HG03159 (cell line): ENCODE results near the gene DLG2.
A peak's percentile ranks its signal among the peaks of the same experiment; 100 is the strongest.
"Not testable (repeated sequence)": the region's sequence is repeated elsewhere in the genome, so short reads cannot be mapped to it uniquely, and the experiment has no call there.

ENCODE experiments used
- ATAC-seq: cut with Tn5 transposase; IDR thresholded peaks from one replicate; pipeline ENCODE4 v1.9.1; 2021; ENCODE audit warnings: mild to moderate bottlenecking, moderate library complexity; ENCODE audit not compliant: unreplicated experiment

Gene DLG2

DNA sequence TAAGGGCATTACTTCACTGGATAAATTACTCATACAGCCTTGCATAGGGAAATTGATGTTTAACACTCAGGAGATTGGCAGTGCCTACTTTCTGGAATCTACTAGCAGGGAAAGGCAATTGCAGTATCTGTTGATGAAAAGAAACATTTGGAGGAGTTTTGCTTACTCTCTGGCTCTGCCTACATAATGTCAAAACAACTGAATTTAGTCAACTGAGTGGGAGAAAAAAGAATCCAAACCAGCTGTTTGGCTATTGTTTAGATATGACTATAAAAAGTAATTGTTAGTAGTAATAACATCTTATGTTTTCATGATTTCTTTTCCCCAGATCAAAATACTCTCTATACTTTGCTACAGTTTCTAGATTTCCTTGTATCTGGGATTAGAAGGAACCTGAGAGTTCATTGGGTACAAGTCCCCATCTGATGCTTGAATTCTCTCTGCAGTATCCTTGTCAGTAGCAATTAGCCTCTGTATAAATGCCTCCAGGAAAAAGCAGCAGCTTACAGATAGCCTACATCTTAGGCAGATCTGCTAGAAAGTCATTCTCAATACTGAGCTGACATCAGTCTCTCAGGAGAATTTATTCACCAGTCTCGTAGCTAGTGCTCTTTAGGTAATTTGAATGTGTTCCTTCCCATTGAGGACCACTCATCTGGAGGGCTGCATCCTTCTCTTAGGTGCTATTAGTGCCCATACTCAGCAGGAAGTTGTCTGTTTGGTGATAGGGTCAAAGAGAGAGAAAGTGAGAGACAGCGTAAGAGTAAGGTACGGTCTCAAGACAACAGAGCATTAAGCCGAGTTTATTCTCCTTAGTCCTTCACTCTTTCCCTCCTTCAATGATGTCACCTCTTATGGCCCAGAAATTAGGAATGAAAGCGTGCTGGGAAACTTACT, 2155.1 kb downstream of the DLG2 start:
- no peak for ATAC-seq

DNA sequence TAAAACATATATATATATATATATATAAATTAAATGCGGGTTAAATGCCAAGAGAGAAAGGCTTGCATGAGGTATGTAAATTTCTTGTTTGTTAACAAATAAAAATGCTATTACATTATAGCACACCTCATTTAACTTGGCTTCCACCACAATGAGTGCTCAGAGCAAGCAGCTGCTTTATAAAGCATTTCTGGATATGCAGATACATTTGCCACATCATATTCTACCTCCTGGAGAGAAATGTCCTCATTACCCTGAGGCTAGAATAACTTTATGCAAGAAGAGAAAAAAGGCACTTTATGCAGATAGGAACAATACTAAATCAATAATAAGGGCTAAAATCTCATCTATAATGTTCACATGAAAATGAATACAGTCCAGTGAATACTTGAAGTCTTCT, 2159.3 kb downstream of the DLG2 start:
- ATAC-seq, result no peak

DNA sequence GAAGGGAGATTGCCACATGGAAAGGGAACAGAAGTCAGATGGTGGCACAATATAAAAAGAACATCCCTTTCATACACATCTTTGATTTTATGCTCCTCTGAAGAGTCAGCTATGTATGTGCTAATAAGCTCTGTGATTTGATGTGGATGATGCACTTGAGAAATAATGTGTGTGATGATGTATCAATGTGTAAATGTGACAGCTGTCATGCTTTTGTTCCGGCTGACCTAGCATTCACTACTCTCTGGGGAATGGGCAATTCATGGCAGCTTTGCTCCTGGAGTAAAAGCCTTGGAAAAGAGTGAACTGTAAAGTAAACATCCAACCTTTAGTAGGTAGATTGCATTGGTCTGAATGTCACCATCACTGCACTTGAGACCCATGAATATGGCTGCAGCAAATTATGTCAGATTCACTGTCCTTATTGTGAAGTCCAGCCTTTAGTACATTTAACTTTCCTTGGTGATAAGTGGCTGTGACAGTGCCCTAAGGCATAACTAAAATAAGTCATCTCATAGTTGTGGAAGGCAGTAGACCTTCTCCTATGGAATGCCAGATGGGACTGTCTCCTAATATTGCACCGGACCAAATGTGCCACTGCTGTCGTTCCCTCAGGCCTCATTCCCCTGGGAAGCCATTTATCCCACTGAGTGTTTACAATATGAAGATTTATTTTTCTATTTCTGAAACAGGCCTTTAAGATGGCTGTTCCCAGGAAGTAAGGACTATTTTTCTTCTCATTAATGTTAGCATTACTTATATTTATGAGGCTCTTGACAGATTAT, 2162.8 kb downstream of the DLG2 start:
- ATAC-seq, result no peak

DNA sequence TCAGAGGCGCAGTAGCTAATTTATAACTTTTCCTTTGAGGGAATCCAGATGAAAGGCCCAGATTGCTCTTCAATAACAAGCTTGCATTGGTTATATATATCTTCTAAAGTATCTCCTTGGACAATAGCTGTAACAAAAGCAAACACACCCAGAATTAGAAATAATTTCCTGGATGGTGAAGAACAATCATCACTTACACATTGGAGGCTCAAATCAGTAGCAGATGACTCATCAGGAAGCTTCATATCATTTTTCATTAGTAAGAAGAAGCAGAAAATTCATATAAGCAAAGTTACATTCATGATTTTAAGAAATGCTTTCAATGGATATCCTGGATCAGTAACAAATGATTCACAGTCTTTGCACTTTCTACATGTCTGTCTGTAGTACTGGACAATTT, 2167.3 kb downstream of the DLG2 start:
- no peak for ATAC-seq

DNA sequence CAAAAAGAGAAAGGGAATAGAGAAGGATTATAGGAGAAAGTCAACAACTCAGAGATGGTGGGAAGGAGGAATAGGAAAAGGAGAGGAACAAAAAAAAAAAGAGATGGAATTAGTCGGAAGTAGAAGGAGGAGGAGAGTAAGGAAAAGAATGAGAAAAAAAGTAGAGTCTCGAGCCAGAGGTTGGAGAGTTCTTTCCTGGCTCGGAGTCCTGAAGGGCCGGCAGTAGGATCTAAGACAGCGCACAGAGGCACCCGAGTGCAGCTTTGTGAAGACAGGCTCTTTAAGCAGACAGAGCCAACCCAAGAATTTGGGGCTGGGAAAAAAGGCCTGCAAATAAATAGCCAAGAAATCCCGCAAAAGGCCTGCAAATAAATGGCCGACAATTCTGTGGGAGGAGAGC, 2170.6 kb downstream of the DLG2 start:
- no peak for ATAC-seq

DNA sequence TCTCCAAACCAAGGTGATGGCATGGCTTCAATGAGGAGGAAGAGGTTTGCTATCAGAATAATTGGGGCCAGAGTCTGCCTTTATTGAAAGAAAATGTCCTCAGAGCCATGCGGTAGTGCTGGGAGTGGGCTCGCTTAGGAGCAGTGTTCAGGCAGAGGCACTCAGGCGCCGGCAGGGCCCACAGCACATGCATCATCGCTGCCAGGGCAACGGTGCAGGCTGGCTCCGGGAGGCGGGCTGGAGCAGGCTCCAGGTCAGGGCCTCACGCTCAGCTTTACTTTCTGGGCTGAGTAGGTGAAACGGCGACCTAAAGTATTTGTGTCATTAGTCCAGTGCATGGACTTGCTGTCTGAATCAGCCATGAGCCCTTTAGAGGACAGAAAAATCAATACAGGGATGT, 2171.1 kb downstream of the DLG2 start:
- ATAC-seq, result no peak

DNA sequence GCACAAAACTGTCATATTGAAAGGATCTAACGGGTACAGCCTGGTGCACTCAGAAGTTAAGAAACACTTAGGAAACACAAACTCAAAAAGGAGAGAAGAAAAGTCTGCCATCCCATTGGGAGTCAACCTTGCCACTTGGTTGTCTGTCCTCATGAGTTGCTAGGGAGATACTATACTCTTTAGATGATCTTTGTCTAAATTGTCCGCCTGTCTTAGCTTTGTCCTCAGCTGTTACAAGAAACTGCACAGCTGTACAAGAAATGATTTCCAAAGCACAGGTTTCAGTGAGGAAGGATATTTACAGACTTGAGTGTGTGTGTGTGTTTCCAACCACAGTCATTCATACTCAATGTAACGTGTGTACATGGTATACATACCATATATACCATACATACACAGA, 2171.8 kb downstream of the DLG2 start:
- no peak for ATAC-seq

DNA sequence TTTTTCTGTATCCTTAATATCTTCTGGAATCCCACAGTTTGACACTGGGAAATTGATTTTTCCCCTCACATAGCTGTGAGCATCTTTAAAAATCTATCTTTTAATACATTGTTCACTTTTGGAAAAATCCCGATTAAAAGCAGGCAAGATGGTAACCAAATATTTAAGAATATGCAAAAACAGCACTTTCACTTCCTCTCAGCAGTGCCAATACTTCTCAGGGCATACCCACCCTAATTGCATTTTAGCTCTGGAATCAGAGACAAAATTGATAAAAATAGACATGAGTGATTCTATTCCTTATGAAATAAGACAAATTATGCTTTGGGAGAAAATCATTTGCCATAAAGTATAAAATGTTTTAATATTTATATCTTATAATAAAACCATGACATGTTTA, 2172.5 kb downstream of the DLG2 start:
- no peak for ATAC-seq

DNA sequence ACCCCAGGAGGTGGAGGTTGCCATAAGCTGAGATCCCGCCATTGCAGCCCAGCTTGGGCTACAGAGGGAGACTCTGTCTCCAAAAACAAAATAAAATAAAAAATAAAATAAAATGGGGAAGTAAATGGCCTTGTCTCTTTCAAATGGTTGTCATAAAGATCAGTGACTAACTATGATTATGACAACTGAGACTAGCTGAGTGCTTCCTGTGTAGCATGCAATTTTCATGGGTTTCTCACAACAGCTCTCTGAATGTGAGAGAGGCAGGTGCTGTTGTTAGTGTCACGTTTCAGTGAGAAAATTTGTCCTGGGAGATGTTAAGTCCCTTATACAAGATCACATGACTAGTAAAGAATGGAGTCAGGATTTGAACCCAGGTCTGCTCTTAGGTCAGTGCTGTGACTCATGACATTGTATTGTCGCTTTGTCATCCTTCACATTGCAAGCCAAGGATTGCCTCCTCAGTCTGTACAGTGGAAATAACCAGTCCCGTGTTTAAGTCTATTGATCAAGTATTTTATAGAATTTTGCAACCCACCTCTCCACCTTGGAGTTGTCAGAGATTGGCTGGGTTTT, 2177.7 kb downstream of the DLG2 start:
- peak; percentile 93 for ATAC-seq

DNA sequence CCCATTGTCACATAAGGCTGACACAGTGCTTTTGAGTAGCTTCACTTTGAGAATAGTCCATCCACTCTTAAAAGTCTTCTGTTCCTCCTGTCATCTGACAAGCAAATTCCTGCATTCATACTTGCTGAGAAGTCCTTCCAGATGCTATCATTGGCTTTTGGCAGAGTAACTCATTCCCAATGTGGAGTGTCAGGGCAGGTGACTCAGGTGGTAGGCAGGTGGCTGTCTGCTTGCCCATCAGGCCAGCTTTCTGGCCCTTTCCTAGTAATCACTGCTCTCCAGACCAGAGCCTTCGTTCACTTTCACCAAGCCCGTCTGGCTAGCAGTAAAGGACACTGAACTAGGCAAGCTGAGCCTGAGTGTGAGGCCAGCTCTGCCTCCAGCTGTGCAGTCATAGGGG, 2178.5 kb downstream of the DLG2 start:
- no peak for ATAC-seq

DNA sequence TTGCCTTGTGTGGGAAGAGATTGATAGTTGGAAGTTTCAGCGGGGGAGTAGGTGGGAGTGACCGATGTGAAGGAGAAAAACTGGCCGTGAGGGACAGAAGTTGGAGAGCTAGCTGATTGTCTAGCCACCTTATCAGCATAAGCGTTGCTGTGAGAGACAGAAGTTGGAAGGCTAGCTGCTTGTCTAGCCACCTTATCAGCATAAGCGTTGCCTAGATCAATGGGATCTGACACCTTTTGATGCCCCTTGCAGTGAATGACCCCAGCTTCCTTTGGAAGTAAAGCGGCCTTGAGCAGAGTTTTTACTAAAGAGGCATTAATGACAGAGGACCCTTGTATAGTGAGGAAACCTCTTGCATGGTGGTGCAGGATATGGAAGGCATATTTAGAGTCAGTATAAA, 2183.3 kb downstream of the DLG2 start:
- ATAC-seq, result not testable (repeated sequence)

DNA sequence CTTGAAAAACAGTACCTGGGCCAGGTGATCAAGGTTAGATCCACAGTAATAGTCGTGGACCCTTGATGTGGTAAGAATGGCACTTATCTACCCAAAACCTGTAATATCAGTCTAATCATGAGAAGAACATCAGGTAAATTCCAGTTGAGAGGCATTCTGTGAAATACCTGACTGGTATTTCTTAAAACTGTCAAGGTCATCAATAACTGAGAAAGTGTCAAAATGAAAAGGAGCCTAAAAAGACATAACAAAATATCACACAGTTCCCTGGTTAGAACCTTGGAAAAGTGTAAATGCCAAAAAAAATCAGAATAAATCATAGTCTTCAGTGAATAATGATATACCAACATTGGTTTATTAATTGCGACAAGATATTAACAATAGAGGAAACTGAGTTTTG, 2185.5 kb downstream of the DLG2 start:
- ATAC-seq, result no peak

DNA sequence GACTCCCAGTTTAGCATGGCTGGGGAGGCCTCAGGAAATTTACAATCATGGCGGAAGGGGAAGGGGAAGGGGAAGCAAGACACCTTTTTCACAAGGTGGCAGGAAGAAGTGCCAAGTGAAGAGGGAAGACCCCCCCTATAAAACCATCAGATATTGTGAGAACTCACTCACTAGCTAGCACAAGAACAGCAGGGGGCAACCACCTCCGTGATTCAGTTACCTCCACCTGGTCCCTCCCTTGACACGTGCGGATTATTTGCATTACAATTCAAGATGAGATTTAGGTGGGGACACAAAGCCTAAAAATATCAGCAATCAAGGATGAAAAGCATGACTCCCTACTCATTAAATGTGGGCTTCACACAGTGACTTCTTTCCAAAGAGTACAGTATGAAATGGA, 2186.0 kb downstream of the DLG2 start:
- ATAC-seq, result no peak

DNA sequence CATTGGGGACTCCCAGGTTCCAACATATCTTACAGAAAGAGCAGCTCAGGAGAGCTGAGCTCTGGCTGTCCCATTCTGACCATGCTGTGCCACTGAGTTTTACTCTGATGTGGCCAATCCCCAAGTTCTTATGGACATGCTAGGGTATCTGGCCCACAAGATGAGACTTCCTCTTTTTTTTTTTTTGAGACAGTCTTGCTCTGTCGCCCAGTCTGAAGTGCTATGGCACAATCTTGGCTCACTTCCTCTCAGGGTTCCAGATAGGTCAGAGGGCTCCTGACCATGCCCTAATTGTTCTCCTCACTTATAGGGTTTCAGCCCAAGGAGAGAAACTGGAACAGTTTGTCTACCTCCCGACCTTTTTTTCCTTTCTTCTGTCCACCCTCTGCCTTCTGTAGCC, 2188.7 kb downstream of the DLG2 start:
- ATAC-seq, result no peak

DNA sequence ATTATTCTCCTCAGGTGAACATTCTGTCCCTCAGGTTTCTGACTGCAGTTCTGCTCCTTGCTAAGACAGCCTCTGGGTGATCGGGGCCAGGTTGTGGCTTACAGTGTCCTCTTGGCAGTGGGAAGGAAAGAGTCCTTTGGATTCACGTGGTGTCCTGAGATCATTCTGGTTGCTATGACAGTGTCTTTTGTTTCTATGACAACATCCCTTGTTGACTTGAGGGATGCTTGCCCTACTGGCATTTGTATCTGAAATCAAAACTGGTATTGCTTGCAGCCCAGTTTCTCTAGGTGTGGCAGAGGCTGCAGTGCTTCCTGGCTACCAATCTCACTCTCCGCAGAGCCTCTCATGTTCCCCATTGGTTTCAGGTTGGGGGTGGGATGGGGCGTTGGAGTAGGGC, 2189.2 kb downstream of the DLG2 start:
- no peak for ATAC-seq

DNA sequence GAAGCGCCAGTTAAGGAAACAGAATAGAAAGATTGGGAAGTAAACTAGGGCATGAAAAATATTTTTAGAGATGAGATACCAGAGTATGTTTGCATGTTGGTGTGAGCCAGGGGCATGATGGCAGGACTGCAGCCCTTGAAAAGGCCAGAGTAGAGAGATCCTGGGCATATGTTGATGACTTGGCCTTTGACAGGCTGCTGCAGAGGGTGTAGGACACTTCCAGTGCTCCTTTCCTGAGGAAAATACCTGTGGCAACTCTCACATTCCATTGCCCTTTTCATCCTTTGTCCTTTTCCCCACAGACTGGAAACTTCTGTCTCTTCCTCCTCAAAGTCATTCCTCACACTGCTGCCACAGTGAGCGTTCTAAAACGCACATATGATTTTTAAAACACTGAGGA, 2190.3 kb downstream of the DLG2 start:
- no peak for ATAC-seq

DNA sequence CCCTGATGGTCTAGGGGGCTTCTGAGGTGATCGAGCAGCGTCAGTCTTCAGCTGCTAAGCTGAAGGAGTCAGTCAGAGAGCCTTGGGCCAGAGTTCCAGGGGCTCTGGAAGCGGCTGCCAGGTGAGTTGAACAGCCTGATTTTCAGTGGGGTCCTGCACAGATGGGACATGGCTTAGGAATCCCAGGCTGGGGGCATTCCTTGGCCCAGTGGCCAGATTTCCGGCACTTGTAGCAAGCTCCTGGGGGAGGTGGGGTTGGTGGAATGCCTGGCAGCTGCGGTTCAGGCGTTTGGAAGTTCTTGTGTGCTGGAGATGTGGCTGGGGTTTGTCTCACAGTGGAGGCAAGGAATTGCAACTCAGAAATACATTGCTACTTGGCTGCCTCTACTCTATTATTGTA, 2192.3 kb downstream of the DLG2 start:
- not testable (repeated sequence) for ATAC-seq

DNA sequence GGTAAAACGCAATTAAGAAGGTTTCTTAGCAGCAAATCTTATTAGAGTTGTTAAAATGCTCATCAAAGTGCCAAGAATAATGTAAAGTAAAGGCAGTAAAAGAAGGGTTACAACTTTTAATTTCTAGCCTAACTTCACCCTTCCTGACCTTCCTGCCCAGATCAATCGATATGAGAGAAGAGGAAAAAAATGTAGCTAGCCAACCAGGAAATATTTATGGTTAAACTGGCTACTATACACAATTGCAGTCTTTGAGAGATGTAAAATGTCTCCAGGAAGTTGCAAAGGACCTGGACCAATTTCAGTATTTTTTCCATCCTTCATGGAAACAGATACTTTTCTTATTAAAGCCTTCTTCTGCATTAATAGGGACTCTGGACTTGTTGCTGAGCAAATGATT, 2199.2 kb downstream of the DLG2 start:
- ATAC-seq, result no peak

DNA sequence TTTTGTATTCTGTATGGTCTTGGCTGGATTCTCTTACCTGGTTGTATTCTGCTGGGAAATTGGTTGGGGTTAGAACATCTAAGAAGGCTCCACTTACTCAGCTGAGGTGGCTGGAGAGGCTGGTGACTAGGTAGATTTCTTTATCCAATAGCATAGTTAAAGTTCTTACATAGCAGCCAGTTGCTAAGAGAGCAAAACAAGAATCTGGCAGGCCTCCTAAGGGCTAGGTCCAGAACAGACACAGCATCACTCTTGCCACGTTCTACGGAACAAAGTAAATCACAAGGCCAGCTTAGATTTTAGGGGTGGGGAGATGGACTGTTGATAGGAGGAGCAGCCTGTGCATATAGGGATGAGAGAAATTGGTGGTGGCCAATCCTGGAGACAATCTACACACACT, 2199.6 kb downstream of the DLG2 start:
- no peak for ATAC-seq

DNA sequence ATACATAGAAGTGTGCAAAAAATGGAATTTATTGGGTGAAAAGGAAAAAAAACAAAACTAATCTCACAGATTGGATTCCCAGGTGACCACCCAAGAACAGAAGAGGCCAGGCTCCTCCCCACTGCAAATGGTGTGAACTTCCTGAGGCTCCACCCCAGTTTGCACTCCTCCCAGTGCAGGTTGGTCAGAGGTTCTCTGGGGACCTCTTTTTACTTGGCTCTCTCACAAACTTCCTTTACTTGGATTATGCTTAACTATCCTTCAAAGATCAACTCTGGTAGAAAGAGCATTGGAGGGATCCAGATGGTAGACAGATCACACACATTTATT, 2202.0 kb downstream of the DLG2 start:
- ATAC-seq, result no peak

DNA sequence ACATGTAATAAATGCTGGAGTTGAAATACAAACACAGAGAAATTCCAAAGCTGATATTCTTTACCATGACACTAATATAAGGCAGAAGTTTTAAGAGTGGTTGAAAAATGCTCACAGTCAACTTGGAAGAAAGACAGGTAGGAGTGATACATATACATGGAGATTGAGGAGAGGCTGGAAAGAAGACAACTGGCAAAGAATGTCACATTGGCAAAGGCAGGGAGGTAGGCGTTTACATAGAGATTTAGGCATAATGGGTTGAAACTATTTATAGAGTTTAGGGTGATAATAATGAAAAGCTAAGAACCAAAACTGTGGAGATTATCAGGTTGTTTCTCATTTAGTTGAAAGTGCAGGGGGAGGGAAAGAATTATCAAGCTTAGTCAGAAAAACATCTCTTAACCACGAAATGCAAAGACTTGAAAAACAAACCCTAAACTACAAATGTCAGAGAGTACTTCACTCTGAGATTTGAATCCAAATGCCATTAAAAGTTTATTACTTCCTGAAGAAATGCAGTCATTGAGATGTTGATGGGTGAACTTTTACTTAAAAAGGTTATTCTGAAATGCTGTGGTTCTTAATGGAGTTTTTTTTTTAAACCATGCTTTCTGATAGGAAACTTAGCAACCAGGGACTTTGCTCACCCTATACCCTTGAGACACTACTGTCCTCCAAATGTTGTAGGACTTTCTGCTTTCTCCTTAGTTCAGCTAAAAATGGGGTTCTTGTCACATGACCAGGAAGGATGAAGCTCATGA, 2202.6 kb downstream of the DLG2 start:
- ATAC-seq, result no peak
